OCI-LY1 (cell line): ENCODE results near the gene MFAP2.

ENCODE experiments used
- CTCF ChIP-seq: fragments of 200-600 bp; sonication (generic), shearing (Covaris generic); IDR thresholded peaks from 2 replicates; pipeline ENCODE4 v1.5.1; 2017; ENCODE audit warnings: mild to moderate bottlenecking, antibody characterized with exemption, low read length, moderate library complexity, mixed read lengths
- EZH2 ChIP-seq: fragments of 200-600 bp; sonication (generic), shearing (Covaris generic); IDR thresholded peaks from 2 replicates; pipeline ENCODE4 v1.8.0; 2017; ENCODE audit warnings: borderline replicate concordance, mixed run types, mild to moderate bottlenecking, antibody characterized with exemption, low read length, moderate library complexity, mixed read lengths

GRCh38 chr1:17014671-17015567 lies 34.5 kb upstream of the MFAP2 start:
- TF ChIP-seq CTCF (no peak), EZH2 (no peak)
